GM04503 (cell line): ENCODE data around the gene IL6R.

Source experiments
- DNase-seq: peaks from one replicate; pipeline ENCODE4 v3.0.0-alpha.2; 2012; ENCODE audit warnings: low read depth

IL6R gene

GRCh38 chr1:154517661-154518060 lies 112.5 kb downstream of the IL6R start:
- DNase-seq = no peak
